HG03103 (cell line): Measurements from ENCODE around the gene PPP6R3.
"Not testable (repeated sequence)": the region's sequence is repeated elsewhere in the genome, so short reads cannot be mapped to it uniquely, and the experiment has no call there.

ENCODE experiments used
- ATAC-seq: cut with Tn5 transposase; IDR thresholded peaks from one replicate; pipeline ENCODE4 v1.9.1; 2021; ENCODE audit warnings: low read depth; ENCODE audit not compliant: unreplicated experiment

PPP6R3 gene

GRCh38 chr11:68591719-68592118 is 131.2 kb downstream of the PPP6R3 start:
- ATAC-seq = no peak

- no peak for ATAC-seq
Observed at GRCh38 chr11:68593441-68593840, 132.9 kb downstream of the PPP6R3 start.

- no peak for ATAC-seq
Observed at GRCh38 chr11:68594123-68594522, 133.6 kb downstream of the PPP6R3 start.

GRCh38 chr11:68596231-68596630 is 135.7 kb downstream of the PPP6R3 start:
- ATAC-seq = no peak

GRCh38 chr11:68598816-68599653 is 138.5 kb downstream of the PPP6R3 start:
- no peak for ATAC-seq

GRCh38 chr11:68601147-68601546 is 140.6 kb downstream of the PPP6R3 start:
- ATAC-seq = no peak

GRCh38 chr11:68609761-68610160 is 149.2 kb downstream of the PPP6R3 start:
- ATAC-seq = no peak

GRCh38 chr11:68610452-68611116 is 150.0 kb downstream of the PPP6R3 start:
- ATAC-seq = no peak

- ATAC-seq = no peak
Observed at GRCh38 chr11:68615657-68616056, 155.1 kb downstream of the PPP6R3 start.

- ATAC-seq = no peak
Observed at GRCh38 chr11:68617925-68618809, 157.6 kb downstream of the PPP6R3 start.

- no peak for ATAC-seq
Observed at GRCh38 chr11:68621826-68622225, 161.3 kb downstream of the PPP6R3 start.

GRCh38 chr11:68623706-68624105 is 163.2 kb downstream of the PPP6R3 start:
- not testable (repeated sequence) for ATAC-seq

GRCh38 chr11:68625069-68625468 is 164.5 kb downstream of the PPP6R3 start:
- ATAC-seq = not testable (repeated sequence)

GRCh38 chr11:68626236-68626635 is 165.7 kb downstream of the PPP6R3 start:
- not testable (repeated sequence) for ATAC-seq

GRCh38 chr11:68628837-68629236 is 168.3 kb downstream of the PPP6R3 start:
- ATAC-seq = not testable (repeated sequence)

GRCh38 chr11:68632375-68632774 is 171.8 kb downstream of the PPP6R3 start:
- not testable (repeated sequence) for ATAC-seq

GRCh38 chr11:68632802-68633201 is 172.2 kb downstream of the PPP6R3 start:
- ATAC-seq = no peak

- ATAC-seq = not testable (repeated sequence)
Observed at GRCh38 chr11:68634606-68635005, 174.1 kb downstream of the PPP6R3 start.

- ATAC-seq = not testable (repeated sequence)
Observed at GRCh38 chr11:68635172-68635571, 174.6 kb downstream of the PPP6R3 start.

GRCh38 chr11:68635883-68636282 is 175.3 kb downstream of the PPP6R3 start:
- ATAC-seq = not testable (repeated sequence)

GRCh38 chr11:68639322-68639721 is 178.8 kb downstream of the PPP6R3 start:
- ATAC-seq = not testable (repeated sequence)
